Suprapubic skin (tissue), 4 donors: ENCODE data around the gene GFY. TPM values are rescaled to one million over a fixed set of nuclear protein-coding genes. Genes with fewer than 3 reads are reported as not detected.

Experiments
- DNase-seq, 2 donors: peaks; one replicate each; pipeline ENCODE4 v3.0.0-alpha.2; 2019; ENCODE audit warnings: low spot score in 2 of 2
- H3K27ac ChIP-seq: fragments of 200-600 bp; sonication (generic); one replicate; pipeline ENCODE4 v1.5.1; 2019
- H3K27me3 ChIP-seq: fragments of 200-600 bp; sonication (generic); one replicate; pipeline ENCODE4 v1.5.1; 2019
- H3K36me3 ChIP-seq: fragments of 200-600 bp; sonication (generic); one replicate; pipeline ENCODE4 v1.5.1; 2019
- H3K4me1 ChIP-seq: fragments of 200-600 bp; sonication (generic); one replicate; pipeline ENCODE4 v1.5.1; 2019
- H3K4me3 ChIP-seq: fragments of 200-600 bp; sonication (generic); one replicate; pipeline ENCODE4 v1.5.1; 2019; ENCODE audit warnings: mild to moderate bottlenecking
- H3K9me3 ChIP-seq: fragments of 200-600 bp; sonication (generic); one replicate; pipeline ENCODE4 v1.5.1; 2019
- EP300 ChIP-seq: sonication (generic); formaldehyde crosslinking; IDR thresholded peaks from one replicate; pipeline ENCODE4 v1.6.1; 2017; ENCODE audit warnings: antibody characterized with exemption
- POLR2A ChIP-seq, 2 donors: fragments of 450-650 bp; IDR thresholded peaks; one replicate each; pipeline ENCODE4 v1.6.1; 2017; ENCODE audit warnings: antibody characterized with exemption in 2 of 2, mild to moderate bottlenecking in 2 of 2, moderate library complexity in 2 of 2
- POLR2AphosphoS5 ChIP-seq, 3 donors: sonication (generic); formaldehyde crosslinking; IDR thresholded peaks; one replicate each; pipeline ENCODE4 v1.6.1; 2017; ENCODE audit warnings: antibody characterized with exemption in 3 of 3
- WGBS: methylation state at CpG from one replicate; pipeline ENCODE4 v1.1.5; 2018; 5-methylcytosine and 5-hydroxymethylcytosine counted together
- total RNA-seq, 4 donors: library from RNA; depleted of rRNA; stranded (reverse); fragments of >200 nt; gene quantifications; one replicate each; pipeline ENCODE4 v1.1.0, GENCODE V29; 2016
- TF ChIP-seq, protein P1 (sequence below), 2 donors: fragments of 200-600 bp in 1 of 2; fragments of 450-650 bp in 1 of 2; sonication (generic) in 1 of 2; IDR thresholded peaks; one replicate each; pipeline ENCODE4 v1.5.1; 2016 to 2019; ENCODE audit warnings: antibody characterized with exemption in 2 of 2, mild to moderate bottlenecking in 1 of 2, moderate library complexity in 1 of 2

The GFY gene
- total RNA-seq, 4 donors from 2014 or later: not detected

DNA sequence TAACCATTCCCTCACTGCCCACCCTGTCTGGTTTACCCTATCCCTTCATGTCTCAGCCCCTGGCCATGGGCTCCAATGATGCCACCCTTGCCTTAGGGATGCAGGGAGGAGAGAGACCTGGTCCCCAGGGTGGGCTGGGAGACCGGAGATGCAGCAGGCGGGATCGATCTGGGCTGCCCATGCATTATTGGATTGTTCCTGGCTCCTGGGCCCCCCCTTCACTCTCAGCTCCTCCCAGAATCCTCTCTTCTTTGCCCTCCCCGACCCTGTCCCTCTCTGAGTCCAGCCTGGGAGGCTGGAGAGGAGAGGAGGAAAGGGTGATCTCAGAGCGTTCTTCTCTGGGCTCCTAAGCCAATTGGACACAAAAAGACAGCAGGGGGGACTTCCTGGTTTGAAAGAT lies 31.3 kb upstream of the GFY start:
- H3K27me3 ChIP-seq: peaks cover 10% of the 10 kb centered on the region
- H3K9me3 ChIP-seq: no peaks in the 10 kb centered on the region
- 71% methylated on average over 4 of the region's 5 CpGs for WGBS
- no peak overlapping the region for H3K4me3 ChIP-seq
- TF ChIP-seq POLR2A (IDR thresholded peaks at IDR 0.05) (no peak), EP300 (no peak), POLR2AphosphoS5 (IDR thresholded peaks at IDR 0.05) (no peak)
- TF ChIP-seq, protein P1, sequence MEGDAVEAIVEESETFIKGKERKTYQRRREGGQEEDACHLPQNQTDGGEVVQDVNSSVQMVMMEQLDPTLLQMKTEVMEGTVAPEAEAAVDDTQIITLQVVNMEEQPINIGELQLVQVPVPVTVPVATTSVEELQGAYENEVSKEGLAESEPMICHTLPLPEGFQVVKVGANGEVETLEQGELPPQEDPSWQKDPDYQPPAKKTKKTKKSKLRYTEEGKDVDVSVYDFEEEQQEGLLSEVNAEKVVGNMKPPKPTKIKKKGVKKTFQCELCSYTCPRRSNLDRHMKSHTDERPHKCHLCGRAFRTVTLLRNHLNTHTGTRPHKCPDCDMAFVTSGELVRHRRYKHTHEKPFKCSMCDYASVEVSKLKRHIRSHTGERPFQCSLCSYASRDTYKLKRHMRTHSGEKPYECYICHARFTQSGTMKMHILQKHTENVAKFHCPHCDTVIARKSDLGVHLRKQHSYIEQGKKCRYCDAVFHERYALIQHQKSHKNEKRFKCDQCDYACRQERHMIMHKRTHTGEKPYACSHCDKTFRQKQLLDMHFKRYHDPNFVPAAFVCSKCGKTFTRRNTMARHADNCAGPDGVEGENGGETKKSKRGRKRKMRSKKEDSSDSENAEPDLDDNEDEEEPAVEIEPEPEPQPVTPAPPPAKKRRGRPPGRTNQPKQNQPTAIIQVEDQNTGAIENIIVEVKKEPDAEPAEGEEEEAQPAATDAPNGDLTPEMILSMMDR (IDR thresholded peaks at IDR 0.05): no peak
- no peaks in the 10 kb centered on the region for H3K36me3 ChIP-seq
- H3K4me1 ChIP-seq: no peaks in the 10 kb centered on the region
- no peak for DNase-seq
- H3K27ac ChIP-seq: no peak overlapping the region

DNA sequence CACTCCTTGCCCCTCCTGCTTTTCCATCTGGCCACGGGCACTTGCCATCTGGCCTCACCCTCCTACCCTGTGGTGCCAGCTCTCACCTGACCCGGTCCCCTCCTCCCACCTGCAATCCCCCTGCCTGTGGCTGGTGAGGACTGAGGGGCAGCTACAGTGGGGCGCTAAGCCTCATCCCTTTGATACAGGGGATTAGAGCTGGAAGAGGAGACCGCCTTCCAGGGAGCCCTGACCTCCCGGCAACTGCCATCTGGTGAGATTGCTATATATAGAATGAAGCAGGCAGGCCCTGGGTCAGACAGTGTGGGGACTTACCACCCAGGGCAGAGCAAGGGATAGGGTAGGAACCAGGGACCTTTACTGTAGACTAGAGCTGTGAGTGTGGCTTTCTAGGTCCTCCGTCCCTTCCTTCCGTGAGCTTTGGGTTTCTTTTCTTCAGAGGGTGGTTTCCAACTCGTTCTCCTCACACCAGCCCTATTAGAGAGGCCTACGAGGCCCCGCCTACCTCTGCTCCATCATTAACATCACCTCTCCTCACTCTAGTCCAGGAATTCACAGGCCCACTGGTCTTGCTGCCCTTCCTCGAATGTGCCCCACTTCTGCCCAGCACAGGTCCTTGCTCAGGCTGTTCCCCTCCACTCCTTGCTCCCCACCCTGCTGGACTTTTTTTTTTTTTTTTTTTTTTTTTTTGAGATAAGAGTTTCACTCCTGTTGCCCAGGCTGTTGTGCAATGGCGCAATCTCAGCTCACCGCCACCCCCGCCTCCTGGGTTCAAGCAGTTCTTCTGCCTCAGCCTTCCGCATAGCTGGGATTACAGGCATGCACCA lies 29.4 kb upstream of the GFY start:
- Histone ChIP-seq H3K27me3 (peaks cover 10% of the 10 kb centered on the region), H3K4me1 (no peaks in the 10 kb centered on the region), H3K4me3 (no peak overlapping the region), H3K9me3 (no peaks in the 10 kb centered on the region), H3K27ac (no peak overlapping the region), H3K36me3 (no peaks in the 10 kb centered on the region)
- WGBS: 72% methylated on average over 12 of the region's 15 CpGs
- no peak for DNase-seq
- TF ChIP-seq POLR2AphosphoS5 (IDR thresholded peaks at IDR 0.05) (no peak), EP300 (no peak), POLR2A (IDR thresholded peaks at IDR 0.05) (no peak)
- TF ChIP-seq, protein P1 (IDR thresholded peaks at IDR 0.05): no peak

DNA sequence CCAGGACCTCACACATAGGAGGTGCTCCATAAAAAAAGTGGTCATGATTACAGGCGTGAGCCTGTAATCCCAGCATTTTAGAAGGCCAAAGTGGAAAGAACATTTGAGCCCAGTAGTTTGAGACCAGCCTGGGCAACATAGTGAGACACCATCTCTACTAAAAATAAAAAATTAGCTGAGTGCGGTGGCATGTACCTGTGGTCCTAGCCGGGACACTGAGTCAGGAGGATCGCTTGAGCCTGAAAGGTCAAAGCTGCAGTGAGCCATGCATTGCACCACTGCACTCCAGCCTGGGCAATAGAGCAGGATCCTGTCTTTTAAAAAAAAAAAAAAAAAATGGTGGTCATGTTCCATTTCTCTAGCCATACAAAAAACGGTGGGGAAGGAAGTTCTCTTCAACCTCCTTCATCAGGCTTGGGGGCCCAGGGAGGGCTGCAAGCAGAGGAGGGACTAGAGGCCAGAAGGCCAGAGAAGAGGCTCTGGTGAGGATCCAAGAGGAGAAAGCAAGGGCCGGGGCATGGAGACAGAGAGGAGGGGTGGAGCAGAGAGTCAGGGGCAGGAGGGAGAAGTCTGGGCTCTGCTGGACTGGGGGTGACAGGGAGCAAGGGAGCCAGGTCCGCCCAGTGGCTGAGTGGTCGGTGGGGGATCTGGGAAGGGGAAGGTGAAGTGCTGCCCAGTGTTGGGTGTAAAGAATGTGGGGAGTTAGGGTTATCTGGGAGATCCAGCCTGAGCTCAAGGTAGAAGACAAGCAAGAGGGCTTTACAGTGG lies 28.3 kb upstream of the GFY start:
- no peak for TF ChIP-seq POLR2AphosphoS5 (IDR thresholded peaks at IDR 0.05)
- H3K4me1 ChIP-seq: no peaks in the 10 kb centered on the region
- H3K36me3 ChIP-seq: no peaks in the 10 kb centered on the region
- no peak overlapping the region for H3K4me3 ChIP-seq
- WGBS: 87% methylated on average over 8 of the region's 8 CpGs
- H3K27me3 ChIP-seq: peaks cover 10% of the 10 kb centered on the region
- H3K27ac ChIP-seq: no peak overlapping the region
- no peak for DNase-seq
- H3K9me3 ChIP-seq: no peaks in the 10 kb centered on the region

DNA sequence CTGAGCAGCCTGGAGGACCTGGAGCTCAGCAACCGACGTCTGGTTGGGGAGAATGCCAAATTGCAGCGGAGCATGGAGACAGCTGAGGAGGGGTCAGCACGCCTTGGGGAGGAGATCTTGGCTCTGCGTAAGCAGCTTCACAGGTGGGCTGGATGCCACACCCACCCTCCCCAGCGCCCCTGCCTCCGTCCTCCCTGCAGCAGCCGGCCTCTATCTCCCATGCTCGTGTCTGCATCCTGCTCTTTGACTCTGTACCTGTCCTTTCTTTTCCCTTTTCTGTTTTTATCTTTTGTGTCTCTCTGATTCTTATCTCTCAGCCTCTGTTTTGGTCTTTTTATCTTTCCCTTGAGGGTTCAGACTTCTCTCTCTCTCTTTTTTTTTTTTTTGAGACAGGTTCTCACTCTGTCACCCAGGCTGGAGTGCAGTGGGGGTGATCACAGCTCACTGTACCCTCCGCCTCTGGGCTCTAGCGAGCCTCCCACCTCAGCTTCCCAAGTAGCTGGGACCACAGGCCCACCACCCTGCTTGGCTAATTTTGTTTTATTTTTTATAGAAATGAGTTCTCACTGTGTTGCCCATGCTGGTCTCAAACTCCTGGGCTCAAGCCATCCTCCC lies 27.1 kb upstream of the GFY start:
- no peaks in the 10 kb centered on the region for H3K36me3 ChIP-seq
- DNase-seq: no peak
- H3K4me1 ChIP-seq: no peaks in the 10 kb centered on the region
- TF ChIP-seq, protein P1 (IDR thresholded peaks at IDR 0.05): no peak
- WGBS: 67% methylated on average over 11 of the region's 11 CpGs
- no peaks in the 10 kb centered on the region for H3K9me3 ChIP-seq
- no peak overlapping the region for H3K4me3 ChIP-seq
- no peak overlapping the region for H3K27ac ChIP-seq
- H3K27me3 ChIP-seq: peaks cover 10% of the 10 kb centered on the region

DNA sequence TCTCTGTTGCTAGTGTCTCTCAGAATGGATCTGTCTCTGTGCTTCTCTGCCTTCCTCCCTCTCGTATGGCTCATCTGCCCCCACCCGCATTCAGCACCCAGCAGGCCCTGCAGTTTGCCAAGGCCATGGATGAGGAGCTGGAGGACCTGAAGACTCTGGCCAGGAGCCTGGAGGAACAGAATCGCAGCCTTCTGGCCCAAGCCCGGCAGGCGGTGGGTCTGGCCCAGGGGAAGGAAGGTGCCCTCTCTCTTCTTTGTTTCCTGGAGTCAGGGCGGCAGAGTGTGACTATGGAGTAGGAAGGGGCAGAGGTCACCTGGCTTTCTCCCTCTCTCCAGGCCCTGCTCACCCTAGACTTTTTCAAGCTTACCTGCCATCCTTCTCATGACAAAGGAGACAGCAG lies 26.3 kb upstream of the GFY start:
- Histone ChIP-seq H3K9me3 (no peaks in the 10 kb centered on the region), H3K4me1 (no peaks in the 10 kb centered on the region), H3K27me3 (peaks cover 10% of the 10 kb centered on the region), H3K36me3 (no peaks in the 10 kb centered on the region), H3K4me3 (no peak overlapping the region), H3K27ac (no peak overlapping the region)
- no peak for DNase-seq
- TF ChIP-seq POLR2AphosphoS5 (IDR thresholded peaks at IDR 0.05): no peak
- TF ChIP-seq EP300: no peak
- TF ChIP-seq POLR2A (IDR thresholded peaks at IDR 0.05): no peak
- TF ChIP-seq, protein P1 (IDR thresholded peaks at IDR 0.05): no peak
- 87% methylated on average over 6 of the region's 6 CpGs for WGBS
